HG03469 (cell line): ENCODE results near the gene SSRP1.
"Not testable (repeated sequence)": the region's sequence is repeated elsewhere in the genome, so short reads cannot be mapped to it uniquely, and the experiment has no call there.

Source experiments
- ATAC-seq: cut with Tn5 transposase; IDR thresholded peaks from one replicate; pipeline ENCODE4 v1.9.1; 2021; ENCODE audit warnings: mild to moderate bottlenecking, moderate library complexity, moderate number of reproducible peaks; ENCODE audit not compliant: unreplicated experiment

SSRP1 gene

DNA sequence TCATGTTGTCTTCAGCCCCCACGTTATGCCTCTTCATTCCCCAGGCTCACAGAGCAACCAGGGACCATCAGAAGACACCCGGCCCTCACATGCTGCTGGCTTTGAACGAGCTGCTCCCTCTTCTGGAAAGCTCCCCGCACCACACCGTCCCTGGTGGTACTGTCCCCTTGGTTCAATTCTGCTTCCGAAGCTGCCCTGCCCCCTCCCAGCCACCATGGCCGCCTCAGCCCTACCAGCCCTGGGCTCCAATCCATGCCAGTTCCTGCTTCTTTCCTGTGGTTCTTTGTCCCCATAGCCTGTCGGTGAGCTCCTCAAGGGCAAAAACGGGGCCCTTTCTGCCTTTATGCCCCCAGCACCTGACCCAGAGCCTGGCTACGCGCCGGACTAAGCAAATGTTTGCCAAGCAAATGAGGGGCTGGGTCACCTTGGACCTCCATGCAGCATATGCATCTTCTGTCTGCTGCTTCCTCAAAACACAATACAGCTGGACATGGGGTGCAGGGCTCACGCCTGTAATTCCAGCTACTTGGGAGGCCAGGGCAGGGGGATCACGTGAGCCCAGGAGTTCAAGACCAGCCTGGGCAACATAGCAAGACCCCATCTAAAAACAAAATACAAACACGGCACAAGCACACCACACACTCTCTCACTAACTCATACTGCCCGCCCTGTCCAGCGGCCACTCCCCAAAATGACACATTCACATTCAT lies 32.3 kb downstream of the SSRP1 start:
- ATAC-seq: no peak

- no peak for ATAC-seq
Measured at GRCh38 chr11:57302489-57302888, 33.2 kb downstream of the SSRP1 start.

GRCh38 chr11:57301711-57302423 lies 33.8 kb downstream of the SSRP1 start:
- ATAC-seq: no peak

DNA sequence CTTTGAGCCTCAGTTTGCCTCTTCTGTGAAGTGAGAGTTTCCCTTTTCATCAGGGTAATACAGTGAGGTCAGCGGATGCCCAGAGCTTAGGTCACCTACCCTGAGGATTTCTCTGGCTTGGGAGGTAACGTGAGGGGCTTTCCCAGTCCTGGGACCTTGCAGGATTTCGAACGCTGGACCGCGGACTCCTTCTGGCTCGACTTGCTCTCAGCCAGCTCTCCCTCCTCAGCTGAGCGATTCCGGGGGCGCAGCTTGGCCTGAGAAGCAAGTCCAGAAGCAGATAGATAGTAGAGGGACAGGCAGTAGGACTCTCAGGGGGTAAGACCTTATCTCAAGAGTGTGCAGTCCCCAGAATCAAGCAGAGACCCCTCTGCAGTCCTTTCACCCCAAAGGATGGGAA lies 34.9 kb downstream of the SSRP1 start:
- no peak for ATAC-seq

DNA sequence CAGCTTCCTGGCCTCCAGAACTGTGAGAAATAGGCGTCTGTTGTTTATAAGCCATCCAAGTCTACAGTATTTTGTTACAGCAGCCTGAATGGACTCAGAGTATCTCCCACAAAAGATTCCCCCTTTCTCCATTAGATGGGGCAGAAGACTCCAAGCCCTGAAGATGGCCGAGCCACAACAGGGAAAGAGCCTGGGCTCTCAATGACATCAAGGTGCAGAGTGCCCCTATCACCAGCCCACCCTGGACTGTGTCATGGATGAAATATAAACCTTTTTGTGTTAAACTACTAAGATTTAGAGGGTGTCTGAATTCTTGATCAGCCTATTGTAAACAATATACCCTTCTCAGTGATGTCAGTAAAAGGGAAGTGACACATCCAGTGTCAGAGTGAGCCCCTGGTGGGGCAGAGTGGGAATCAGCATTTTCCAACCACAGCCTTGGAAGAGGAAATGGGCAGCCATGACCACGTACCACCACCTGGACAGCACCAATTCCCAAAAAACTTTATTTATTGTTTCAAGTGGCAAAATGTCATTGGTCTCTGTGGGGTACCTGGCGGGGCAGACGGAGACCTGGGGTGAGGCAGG lies 36.4 kb downstream of the SSRP1 start:
- no peak for ATAC-seq

DNA sequence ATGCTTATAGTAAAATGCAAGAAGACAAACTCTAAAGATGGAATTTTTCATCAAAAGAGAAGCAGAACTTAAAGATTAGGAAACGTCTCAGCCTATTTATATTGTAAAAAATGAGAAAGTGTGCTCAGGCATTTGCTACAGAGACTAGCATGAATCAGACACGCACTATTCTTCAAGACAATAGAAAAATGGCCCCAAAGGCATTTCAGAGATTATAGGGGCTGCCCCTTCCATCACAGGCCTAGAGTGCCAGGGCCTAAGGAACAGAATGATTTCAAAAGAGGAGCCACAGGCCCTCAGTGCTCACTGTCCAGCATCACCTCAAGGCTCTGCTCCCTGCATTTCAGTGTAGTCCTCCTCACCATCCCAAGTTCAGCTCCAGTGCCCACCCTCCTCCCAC lies 38.5 kb downstream of the SSRP1 start:
- no peak for ATAC-seq

GRCh38 chr11:57296205-57296604 lies 39.5 kb downstream of the SSRP1 start:
- ATAC-seq: not testable (repeated sequence)

GRCh38 chr11:57294225-57295131 lies 41.2 kb downstream of the SSRP1 start:
- no peak for ATAC-seq

- no peak for ATAC-seq
Measured at GRCh38 chr11:57290288-57290687, 45.4 kb downstream of the SSRP1 start.

GRCh38 chr11:57288771-57289579 lies 46.7 kb downstream of the SSRP1 start:
- no peak for ATAC-seq

GRCh38 chr11:57287884-57288283 lies 47.8 kb downstream of the SSRP1 start:
- ATAC-seq: no peak

- ATAC-seq: no peak
Measured at GRCh38 chr11:57283231-57283990, 52.3 kb downstream of the SSRP1 start.

GRCh38 chr11:57281546-57281945 lies 54.1 kb downstream of the SSRP1 start:
- not testable (repeated sequence) for ATAC-seq

GRCh38 chr11:57279116-57279515 lies 56.6 kb downstream of the SSRP1 start:
- no peak for ATAC-seq

DNA sequence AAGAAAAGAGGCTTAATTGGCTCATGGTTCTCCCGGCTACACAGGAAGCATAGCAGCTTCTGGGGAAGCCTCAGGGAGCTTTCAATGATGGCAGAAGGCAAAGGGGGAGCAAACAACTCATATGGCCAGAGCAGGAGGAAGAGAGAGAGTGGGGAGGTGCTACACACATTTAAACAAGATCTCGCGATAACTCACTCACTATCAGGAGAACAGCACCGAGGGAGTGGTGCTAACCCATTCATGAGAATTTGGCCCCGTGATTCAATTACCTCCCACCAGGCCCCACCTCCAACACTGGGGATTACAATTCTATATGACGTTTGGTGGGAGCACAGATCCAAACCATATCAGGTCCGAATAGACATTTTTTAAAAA lies 57.0 kb downstream of the SSRP1 start:
- no peak for ATAC-seq

DNA sequence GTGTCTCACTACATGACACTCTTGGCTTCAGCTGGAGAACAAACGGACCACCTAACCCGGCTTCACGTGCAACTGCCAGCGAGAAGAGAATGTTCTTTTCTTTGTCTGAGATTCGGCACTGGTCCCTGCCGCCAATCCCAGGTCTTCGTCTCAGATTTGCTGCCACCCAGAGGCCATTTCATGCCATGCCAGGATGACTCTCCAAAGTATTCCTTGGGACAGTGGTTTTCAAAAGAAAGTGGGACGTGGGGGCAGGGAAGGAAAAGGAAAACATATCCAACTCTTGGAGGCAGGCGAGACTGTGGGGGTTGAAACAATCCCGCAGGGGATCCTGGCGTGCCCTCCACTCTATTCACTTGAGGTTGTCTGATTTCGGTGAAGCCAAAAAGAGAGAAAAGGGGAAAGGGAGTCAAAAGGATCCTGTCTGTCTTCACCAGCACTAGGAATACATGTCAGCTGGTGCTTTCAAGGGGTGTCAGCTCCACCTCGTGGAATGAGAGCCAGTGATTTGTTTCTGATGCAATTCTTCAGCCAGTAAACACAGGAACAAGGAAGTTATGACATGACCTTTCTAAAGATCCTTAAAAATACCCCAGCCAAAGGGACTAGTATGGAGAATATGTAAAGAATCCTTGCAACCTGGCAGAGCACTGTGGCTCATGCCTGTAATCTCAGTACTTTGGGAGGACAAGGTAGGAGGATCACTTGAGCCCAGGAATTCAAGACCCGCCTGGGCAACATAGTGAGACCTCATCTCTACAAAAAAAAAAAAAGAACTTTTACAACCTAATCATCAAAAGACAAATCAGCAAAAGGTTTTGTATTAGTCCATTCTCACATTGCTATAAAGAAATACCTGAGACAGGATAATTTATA lies 57.6 kb downstream of the SSRP1 start:
- peak; percentile 69 for ATAC-seq

- no peak for ATAC-seq
Measured at GRCh38 chr11:57276971-57277675, 58.6 kb downstream of the SSRP1 start.
